ENCODE results near the gene CCDC38.
A peak's percentile ranks its signal among the peaks of the same experiment; 100 is the strongest.

The CCDC38 gene

GRCh38 chr12:95942101-95942523 lies 302 bp downstream of the CCDC38 start:
- Histone ChIP-seq H3K9me3 (no peaks in the 10 kb centered on the region), H3K4me1 (peaks cover 0 to 15% (median 4%) of the 10 kb centered on the region in 4 donors), H3K27me3 (no peaks in the 10 kb centered on the region), H3K4me3 (peak overlapping the region; percentile 71 to 77), H3K36me3 (no peaks in the 10 kb centered on the region), H3K27ac (peak overlapping the region; percentile 66 to 70)
- intact Hi-C loops (cut with DNase I; ENCODE audit: low total_unique reads) = loop anchor here (10.0 kb wide), 1 partner anchor 87 kb away; the partner anchor contains the start of gene SNRPF
- no peak for TF ChIP-seq CTCF (IDR thresholded peaks at IDR 0.05)
- no peak for DNase-seq

- H3K27me3 ChIP-seq = no peaks in the 10 kb centered on the region
- H3K36me3 ChIP-seq = no peaks in the 10 kb centered on the region
- H3K27ac ChIP-seq = no peak overlapping the region
- H3K9me3 ChIP-seq = no peaks in the 10 kb centered on the region
- TF ChIP-seq CTCF (IDR thresholded peaks at IDR 0.05) = no peak
- H3K4me3 ChIP-seq = no peak overlapping the region
- H3K4me1 ChIP-seq = peaks cover 0 to 15% (median 4%) of the 10 kb centered on the region in 4 donors
- no peak for DNase-seq
- intact Hi-C loops (cut with DNase I; ENCODE audit: low total_unique reads) = loop anchor here (10.0 kb wide), 1 partner anchor 86 kb away; the partner anchor contains the start of gene SNRPF
Measured at GRCh38 chr12:95940514-95940913, 1.9 kb downstream of the CCDC38 start.

GRCh38 chr12:95922231-95922630 lies 20.2 kb downstream of the CCDC38 start:
- TF ChIP-seq CTCF (IDR thresholded peaks at IDR 0.05) = no peak

GRCh38 chr12:95919110-95919509 lies 23.3 kb downstream of the CCDC38 start:
- Histone ChIP-seq H3K36me3 (no peaks in the 10 kb centered on the region), H3K9me3 (no peaks in the 10 kb centered on the region), H3K4me1 (no peaks in the 10 kb centered on the region), H3K4me3 (no peak overlapping the region), H3K27me3 (no peaks in the 10 kb centered on the region), H3K27ac (no peak overlapping the region)
- intact Hi-C loops (cut with DNase I; ENCODE audit: low total_unique reads) = loop anchor here (10.0 kb wide), 1 partner anchor 296 kb away; no protein-coding TSS in a partner anchor
- TF ChIP-seq CTCF (IDR thresholded peaks at IDR 0.05) = no peak
- DNase-seq = no peak

More at GRCh38 chr12:95922231-95922630, 20.2 kb downstream of the CCDC38 start:
- DNase-seq = no peak
- H3K36me3 ChIP-seq = no peaks in the 10 kb centered on the region
- H3K4me1 ChIP-seq = no peaks in the 10 kb centered on the region
- intact Hi-C loops (cut with DNase I; ENCODE audit: low total_unique reads) = no loop called here
- no peak overlapping the region for H3K4me3 ChIP-seq
- H3K27ac ChIP-seq = no peak overlapping the region
- no peaks in the 10 kb centered on the region for H3K27me3 ChIP-seq
- no peaks in the 10 kb centered on the region for H3K9me3 ChIP-seq

DNA sequence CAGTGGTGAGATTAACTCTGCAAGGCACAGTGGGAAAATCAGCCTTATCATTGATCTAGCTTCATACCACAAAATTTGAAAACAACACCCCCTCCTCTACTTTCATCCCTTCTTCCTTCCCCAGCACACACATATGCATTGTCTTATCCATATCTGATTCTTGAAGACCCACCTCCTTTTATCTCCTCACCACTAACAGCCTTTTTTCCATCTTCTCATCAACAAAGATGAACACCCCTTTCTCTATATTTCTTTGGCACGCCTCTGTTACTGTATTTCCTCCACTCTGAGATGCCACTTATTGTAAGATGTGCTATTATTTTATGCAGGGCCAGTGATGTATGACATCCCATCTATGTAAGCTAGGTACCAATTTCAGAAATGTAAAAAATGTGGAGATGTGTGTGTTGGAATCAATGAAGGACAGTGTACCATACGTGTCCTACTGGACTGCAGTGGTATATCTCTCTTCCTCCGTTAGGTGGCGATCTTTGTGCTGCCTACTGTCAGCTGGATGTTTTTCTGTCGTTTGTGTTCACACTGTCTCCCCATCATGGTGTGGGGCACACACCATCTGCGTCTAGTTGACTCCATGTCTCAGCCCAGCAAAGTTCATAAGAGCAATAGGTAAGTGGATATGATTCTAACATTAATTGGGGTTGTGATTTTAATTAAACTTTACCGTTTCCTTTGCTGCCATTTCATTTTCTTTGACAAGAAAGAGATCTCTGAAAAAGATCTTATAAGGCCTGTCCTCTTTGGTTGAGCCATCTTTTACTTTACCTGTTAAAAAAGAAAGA lies 24.0 kb downstream of the CCDC38 start:
- peak; percentile 52 to 73 for TF ChIP-seq CTCF (IDR thresholded peaks at IDR 0.05)
- Histone ChIP-seq H3K4me1 (no peaks in the 10 kb centered on the region), H3K4me3 (no peak overlapping the region), H3K9me3 (no peaks in the 10 kb centered on the region), H3K36me3 (no peaks in the 10 kb centered on the region), H3K27me3 (no peaks in the 10 kb centered on the region), H3K27ac (no peak overlapping the region)
- intact Hi-C loops (cut with DNase I; ENCODE audit: low total_unique reads) = loop anchor here (10.0 kb wide), 1 partner anchor 296 kb away; no protein-coding TSS in a partner anchor
- peak in 1 of 2 donors; percentile 22 for DNase-seq
